HG02973 (cell line): ENCODE measurements around the gene SCART1.
"Not testable (repeated sequence)": the region's sequence is repeated elsewhere in the genome, so short reads cannot be mapped to it uniquely, and the experiment has no call there.

Source experiments
- ATAC-seq: cut with Tn5 transposase; IDR thresholded peaks from one replicate; pipeline ENCODE4 v1.9.1; 2021; ENCODE audit warnings: moderate library complexity; ENCODE audit not compliant: unreplicated experiment

Gene SCART1

DNA sequence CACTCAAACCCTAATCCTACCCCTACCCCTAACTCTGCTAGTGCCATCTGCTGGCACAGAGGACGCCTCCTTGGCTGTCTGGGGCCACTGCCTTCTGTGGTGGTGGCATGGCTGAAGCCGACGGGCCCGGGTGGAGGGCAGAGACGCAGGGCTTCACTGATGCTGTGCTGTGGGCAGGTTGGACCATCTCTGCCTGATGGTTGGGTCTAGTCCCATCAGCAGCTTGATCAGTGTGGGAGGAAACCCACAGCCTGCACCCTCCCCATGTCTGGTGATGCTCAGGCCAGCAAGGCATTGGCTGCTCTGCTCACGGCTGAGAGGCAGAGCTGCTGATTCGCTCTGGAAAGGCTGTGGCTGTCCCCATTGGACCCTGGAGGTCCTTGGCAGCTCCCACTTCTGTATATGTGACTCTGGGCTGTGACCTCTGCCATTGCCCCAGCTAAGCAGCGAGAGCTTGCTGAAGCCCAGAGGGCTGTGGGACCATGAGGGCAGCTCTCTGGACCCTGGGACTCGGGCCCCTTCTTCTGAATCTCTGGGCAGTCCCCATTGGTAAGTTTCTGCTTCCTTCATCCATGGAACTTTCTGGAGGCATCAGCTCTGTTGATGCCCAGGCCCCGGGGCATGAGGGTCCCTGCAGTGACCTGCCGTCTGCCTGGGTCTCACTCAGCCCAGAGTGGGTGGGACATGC, at the start of gene SCART1:
SCART1 (plus strand) TSS at position 430 of the 688 bp plus-strand sequence; CDS start at position 483, 53 bp downstream.
- ATAC-seq = no peak

DNA sequence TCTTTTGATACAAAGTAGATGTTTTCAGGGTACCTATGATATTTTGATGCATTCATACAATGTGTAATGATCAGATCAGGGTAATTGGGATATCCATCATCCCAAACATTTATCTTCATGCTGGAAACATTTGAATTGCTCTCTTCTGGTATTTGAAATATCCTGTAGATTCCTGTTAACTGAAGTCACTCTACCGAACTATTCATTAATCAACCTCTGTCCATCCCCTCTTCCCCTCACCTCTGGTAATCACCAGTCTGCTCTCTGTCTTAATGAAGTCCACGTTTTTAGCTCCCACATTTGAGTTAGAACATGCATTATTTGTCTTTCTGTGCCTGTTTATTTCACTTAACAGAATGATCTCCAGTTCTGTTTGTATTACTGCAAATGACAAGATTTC, 48.5 kb upstream of the SCART1 start:
- ATAC-seq = no peak

DNA sequence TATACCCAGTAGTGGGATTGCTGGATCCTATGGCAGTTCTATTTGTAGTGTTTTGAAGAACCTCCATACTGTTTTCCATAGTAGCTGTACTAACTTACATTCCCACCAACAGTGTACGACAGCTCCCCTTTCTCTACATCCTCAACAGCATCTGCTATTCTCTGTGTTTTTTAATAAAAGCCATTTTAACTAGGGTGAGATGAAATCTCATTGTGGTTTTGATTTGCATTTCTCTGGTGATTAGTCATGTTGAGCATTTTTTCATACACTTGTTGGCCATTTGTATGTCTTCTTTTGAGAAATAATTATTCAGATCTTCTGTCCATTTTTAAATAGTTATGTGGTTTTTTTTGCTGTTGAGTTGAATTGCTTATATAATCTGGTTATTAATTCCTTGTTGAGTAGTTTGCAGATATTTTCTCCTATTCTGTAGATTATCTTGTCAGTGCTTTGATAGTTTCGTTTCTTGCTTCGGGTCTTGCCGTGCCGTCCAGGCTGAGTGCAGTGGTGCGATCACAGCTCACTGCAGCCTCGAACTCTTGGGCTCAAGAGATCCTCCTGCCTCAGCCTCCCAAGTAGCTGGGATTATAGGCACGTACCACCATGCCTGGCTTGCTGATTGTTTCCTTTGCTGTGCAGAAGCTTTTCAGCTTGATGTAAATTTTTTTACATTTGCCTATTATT, 47.8 kb upstream of the SCART1 start:
- ATAC-seq = no peak

DNA sequence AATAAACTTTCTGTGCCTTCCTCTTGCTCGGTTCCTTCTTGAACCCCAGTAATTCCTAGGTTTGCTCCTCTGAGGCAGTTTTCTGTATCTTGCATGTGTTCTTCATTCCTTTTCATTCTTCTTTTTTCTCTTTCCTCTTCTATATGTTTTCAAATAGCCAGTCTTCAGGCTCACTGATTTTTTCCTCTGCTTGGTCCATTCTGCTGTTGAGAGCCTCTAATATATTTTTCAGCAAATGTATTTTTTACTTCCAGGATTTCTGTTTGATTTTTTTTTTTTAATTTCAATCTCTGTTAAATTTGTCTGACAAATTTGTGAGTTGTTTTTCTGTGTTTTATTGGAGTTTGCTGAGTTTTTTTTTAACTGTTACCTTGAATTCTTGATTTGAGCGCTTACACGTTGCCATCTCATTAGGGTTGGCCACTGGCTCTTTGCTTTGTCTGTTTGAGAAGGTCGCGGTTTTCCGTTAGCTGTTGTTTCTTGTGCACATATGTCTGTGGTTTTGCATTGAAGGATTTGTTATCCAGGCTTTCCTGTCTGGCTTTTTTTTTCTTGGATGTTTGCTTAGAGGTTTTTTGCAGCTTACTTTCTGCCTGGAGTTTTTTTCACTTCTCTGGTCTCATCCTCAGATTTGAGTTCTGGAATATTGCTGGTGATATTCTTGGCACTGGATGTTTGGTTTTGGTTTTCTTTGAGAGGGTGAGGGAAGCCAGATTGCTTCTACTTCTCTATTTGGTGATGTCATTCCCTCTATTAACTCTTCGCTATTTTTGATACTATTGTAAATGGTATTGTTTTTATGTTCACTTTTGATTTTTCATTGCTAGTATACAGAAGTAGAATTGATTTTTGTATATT, 42.0 kb upstream of the SCART1 start:
- ATAC-seq = no peak

DNA sequence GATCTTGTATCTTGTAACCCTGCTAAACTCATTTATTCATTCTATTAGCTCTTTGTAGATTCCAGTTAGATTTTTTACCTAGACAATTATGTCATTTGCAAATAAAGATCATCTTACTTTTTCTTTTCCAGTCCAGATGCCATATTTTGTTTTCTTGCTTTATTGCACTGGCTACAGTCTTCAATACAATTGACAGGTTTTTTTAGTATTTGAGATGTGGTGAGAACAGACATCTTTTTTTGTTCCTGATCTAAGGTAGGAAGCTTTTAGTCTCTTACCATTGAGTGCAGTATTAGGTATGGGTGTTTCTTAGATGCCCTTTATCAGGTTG, 41.4 kb upstream of the SCART1 start:
- ATAC-seq = no peak

DNA sequence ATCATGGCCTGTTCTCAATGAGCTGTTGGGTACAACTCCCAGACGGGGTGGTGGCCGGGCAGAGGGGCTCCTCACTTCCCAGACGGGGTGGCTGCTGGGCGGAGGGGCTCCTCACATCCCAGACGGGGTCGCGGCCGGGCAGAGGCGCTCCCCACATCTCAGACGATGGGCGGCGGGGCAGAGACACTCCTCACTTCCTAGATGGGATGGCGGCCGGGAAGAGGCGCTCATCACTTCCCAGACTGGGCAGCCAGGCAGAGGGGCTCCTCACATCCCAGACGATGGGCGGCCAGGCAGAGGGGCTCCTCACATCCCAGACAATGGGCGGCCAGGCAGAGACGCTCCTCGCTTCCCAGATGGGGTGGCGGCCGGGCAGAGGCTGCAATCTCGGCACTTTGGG, 39.3 kb upstream of the SCART1 start:
- not testable (repeated sequence) for ATAC-seq

DNA sequence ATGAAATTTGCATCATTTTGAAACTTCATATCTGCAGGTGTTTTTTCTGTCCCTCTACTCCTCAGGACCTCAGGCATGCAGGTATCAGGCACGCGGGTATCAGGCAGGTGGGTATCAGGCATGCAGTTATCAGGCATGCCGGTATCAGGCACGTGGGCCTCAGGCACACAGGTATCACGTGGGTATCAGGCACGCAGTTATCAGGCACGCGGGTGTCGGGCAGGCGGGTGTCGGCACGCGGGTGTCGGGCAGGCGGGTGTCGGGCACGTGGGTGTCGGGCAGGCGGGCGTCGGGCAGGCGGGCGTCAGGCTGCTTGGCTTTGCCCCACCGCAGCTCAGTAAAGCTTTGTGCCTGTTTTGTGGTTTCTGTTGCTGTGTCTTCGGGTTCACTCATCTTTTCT, 38.0 kb upstream of the SCART1 start:
- ATAC-seq = no peak

DNA sequence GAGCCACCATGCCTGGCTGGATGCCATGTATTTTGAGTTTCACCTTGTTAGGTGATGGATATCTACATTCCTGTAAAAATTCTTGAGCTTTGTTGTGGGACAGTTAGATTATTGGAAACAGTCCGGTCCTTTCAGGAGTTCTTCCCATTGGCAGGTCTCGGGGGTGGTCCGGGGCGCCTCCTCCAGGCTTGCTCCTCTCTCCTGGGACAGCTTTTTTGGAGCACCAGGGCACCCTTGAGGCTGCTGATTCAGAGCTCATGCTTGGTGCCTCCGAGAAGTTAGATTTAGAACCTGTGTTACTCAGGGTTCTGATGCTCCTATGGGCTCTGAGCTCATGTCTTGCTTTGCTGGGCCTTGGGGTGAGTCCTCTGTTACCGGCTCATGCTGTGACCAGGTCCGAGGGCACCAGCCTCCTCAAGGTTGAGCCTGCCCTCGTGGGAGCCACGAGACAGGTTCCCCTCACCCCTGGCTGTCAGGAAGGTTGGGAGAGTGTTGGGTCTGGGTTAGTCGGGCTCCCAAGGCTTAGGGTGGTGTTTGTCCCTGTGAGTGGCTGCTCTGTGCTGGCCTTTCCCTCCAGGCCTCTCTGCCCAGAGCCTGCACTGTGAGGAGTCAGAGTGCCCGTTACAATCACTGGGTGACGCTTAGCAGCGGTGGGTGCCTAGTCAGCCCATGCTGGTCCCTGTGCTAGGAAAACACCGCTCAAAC, 35.3 kb upstream of the SCART1 start:
- ATAC-seq = no peak

DNA sequence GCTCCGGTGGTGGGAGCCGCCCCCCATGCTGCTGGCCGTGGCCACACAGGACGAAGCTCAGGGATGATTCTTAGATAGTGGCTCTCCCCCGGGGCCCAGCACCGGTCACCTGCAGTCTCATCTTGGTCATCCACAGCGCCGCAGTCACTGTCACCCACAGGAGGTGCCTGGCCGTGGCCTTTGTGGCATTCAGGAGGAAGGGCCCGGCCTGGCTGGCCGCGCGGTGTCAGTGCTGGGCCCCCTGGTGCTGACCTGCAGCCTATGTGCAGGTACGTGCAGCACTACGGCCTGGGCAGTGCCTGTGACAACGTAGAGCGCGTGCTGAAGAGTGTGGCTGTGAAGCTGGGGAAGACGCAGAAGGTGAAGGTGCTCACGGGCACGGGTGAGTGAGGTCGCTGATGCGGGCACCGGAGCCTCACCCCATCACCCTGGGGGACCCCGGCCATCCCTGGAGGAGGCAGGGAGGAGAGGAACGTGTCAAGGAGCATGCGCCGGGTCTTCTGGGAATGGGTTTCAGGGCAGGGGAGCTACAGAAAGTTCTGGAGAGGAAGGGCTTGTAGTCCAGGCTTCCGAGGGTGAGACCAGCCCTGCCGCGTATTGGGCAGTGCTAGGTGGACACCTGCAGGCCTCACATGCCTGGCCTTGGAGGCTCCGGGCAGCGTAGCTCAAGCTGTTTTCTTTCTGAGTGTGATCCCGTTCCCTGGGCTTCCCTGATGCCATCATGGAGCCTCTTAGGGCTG, 34.4 kb upstream of the SCART1 start:
- no peak for ATAC-seq

DNA sequence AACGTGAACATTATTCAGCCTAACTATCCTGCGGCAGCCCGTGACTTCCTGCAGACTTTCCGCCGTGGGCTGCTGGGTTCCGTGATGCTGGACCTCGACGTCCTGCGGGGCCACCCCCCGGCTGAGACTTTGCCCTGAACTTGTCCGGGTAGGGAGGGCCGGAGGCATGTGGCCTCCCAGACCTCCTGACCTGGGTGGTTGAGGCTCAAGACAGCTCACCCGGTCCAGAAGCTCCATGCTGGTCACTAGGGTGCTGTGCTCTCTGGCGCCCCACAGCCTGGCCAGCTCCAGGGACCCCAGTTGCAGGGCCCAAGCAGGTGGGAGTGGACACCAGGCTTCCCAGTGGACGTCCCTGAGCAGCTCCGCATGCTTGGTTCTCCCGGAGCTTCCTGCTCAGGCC, 33.7 kb upstream of the SCART1 start:
- ATAC-seq = no peak

DNA sequence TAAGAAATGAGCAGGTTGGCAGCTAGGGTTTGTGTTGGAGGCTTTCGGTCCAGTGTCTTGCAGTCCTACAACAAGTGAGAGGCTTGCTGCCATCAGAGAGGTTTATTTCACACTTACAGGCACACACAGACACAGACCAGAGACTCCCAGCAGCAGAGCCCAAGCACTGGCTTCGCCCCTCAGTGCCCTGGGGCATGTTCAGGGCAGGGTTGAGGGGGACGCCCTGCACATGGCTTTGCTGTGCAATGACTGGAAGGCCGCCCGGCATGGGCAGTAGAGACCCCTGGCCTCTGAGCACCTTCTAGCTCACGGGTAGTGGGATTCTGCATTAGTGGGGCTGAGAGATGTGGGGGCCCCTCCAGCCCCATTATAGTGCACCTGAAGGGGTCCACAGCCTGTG, 33.2 kb upstream of the SCART1 start:
- ATAC-seq = no peak

DNA sequence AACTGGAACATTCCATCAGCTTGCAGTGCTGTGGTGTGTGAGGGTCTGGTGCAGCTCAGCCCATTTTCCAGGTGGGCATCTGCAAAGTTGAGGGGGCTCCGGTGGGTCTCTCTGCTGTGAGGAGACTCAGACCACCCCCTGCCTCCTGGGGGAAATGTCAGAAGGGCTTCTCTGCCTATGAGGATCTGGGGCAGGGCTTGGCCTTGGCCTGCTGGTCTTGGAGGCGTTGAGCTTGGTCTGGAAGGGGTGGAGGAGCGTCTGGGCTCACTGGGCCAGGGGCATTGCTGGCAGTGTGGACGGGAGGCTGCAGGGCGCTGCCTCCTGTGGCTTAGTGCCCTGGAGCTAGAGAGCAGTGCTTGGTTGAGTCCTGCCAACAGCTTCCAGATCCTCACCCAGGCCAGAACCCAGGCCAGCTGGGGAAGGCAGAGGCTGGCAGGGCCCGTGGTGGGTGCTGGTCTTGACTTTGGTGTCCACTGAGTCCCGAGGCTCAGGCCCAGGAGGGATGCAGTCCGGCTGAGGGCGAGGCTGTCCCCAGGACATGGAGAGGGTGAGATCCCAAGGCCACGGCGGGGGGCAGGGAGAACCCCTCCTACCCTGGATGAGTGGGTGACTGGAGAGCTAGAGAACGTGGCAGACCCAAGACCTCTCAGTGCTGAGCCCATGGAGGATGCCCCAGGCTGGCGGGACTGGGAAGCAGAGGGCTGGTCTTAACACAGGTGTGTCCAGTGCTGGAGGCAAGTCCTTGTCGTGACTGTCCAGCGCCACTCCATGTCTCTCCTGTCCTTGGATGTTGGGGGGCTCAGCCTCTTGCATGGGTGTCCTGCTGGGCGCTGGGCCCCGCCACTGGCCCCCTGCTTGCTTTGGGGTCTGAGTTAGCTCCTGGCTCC, 32.2 kb upstream of the SCART1 start:
- no peak for ATAC-seq

DNA sequence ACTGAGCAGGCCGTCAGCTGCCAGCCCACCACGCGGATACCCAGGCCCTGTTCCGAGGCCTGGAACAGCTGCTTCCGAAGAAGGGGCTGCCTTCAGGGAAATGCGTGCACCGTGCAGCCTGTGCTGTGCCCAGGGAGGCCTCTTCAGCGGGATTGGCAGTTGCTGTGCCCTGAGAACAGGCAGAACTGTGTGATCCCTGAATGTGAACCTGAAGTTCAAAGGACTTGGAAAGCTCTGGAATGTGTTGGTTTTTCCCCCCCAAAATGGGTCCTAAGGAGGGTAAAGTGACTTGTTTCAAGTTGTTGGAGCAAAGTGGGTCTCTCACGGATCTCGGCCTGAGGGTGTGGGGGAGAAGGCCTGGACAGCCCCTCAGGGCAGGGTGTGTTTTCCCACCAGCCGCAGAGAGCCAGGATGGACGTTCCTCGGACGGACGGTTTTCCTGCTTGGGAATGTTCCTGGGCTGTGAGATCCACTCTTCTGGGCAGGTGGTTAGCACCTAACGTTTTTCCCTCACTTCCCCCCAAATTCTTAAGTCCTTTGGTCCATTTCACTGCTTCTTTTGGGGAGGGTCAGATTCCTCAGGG, 31.4 kb upstream of the SCART1 start:
- ATAC-seq = no peak

DNA sequence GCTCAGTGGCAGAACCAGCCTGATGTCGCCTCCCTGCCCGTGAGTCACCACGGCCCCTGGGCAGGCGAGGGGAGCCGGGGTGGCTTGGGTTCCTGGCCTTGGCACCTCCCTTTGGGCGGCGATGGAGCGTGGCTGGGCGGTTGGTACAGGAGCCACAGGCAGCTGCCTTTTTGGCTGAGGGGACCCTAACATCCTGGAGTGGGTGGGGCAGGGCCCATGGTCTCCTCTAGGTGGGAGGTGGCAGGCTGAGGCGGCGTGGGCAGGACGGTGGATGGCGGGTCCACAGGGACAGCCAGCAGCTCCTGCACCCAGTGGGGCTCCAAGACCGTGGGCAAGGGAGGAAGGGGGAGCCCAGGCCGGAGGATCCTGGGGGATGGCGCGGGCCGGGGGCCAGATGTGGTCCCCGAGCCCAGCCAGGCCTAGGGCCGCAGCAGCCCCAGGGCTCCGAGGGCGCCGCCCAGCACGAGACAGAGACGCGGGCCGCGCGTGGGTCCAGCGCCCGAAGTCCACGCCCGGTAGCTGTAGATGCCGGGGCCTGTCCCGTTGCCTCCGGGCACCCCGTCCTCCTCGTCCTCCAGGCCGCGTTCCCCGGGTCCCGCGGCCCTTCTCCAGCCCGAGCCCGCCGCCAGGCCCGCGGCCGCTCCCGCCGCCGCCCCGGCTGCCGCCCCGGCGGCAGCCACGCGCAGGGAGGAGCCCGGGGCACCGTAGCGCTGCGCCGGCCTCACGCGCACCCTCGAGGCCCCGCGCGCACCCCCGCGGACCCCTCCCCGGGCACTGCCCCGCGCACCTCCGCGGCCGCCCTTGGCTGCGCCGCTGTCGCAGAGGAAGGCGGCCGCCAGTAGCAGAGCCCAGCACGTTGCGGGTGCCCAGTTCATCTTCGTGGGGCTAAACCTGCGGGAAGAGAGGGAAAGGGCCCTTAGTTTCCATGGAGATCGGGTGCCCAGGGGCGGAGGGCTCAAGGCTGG, 30.7 kb upstream of the SCART1 start:
- no peak for ATAC-seq

DNA sequence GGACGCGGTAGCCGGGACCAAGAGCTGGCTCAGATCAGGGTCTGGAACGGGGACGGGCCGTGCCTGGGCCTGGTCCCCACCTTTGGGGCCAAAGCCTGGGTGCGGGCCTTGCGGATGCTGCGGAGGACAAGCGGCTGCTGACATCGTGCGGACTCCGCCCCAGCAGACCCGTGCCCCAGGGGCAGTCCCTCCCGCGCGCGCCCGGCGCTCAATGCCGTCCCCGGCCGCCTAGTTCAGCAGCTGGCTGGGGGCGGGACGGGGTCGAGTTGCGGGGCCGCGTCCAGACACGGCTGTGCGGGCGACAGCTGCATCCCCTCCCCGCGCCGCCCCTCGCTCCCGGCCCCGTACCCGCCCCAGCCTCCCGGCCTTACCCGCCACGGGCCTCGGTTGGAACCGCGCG, 29.6 kb upstream of the SCART1 start:
- not testable (repeated sequence) for ATAC-seq

DNA sequence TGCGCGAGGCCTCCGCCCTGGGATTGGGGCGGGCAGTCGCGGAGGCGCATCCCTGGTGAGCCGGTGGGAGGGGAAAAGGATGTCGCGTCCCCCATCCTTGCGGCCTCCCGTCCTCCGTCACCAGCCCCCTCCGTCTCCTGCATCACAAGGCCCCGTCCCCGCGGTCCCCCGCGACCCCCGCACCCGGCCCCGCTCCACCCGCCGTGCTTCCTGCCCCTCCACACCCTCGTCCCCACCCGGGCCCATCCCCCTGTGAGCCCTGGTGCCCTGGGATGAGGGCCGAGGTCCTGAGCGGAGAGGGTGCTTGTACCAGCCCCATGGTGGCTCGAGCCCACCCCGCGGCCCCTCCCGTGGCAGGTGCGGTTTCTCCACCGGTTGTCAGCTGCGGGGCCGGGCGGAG, 29.1 kb upstream of the SCART1 start, which contains the start of gene SPRN:
SPRN (minus strand) TSS at position 25 of the 400 bp plus-strand sequence. CDS start 944 bp downstream, outside the sequence.
- ATAC-seq = not testable (repeated sequence)

DNA sequence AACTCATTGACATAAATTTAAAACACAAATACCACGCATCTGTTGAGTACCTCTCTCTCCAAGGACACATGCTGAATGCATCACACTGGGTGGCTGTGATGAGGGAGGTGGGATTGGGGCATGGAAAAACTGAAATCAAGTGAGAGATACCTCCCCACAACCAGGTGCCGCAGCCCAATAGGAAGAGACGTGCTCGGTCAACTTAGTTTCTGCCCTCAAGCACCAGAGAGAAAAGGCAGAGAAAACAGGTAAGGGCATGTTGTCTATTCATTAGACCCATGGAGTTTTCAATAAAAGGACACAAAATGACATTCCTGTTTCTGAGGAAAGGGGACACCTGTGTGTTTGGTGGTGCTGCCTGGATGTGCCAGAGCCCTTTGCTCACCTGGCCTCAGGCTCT, 24.2 kb upstream of the SCART1 start:
- not testable (repeated sequence) for ATAC-seq
